GM12878 (cell line): ENCODE data around the gene PSPC1.

ENCODE experiments used
- CBFB ChIP-seq: IDR thresholded peaks from 2 replicates; pipeline ENCODE4 v1.6.1; 2016; ENCODE audit warnings: antibody characterized with exemption, low read depth
- EP300 ChIP-seq, 2 experiments: fragments of 150-350 bp in 1 of 2; IDR thresholded peaks; 2 replicates each; pipeline ENCODE4 v1.6.1; 2011 to 2012; ENCODE audit warnings: low read depth in 2 of 2, low read length in 2 of 2, borderline replicate concordance in 1 of 2, improper control_type of control experiment in 1 of 2, inconsistent platforms in 1 of 2; ENCODE audit not compliant: control insufficient read depth in 1 of 2
- NR2C2 ChIP-seq: IDR thresholded peaks from 2 replicates; pipeline ENCODE4 v1.6.1; 2011; ENCODE audit warnings: borderline replicate concordance, low read depth; ENCODE audit not compliant: control insufficient read depth, insufficient read length
- POLR2AphosphoS2 ChIP-seq: IDR thresholded peaks from 2 replicates; pipeline ENCODE4 v1.6.1; 2011; ENCODE audit warnings: low read depth, mild to moderate bottlenecking, low read length, improper control_type of control experiment, moderate library complexity
- TF ChIP-seq, protein P1 (sequence below): IDR thresholded peaks from 2 replicates; pipeline ENCODE4 v1.6.1; 2011; ENCODE audit warnings: mild to moderate bottlenecking, low read depth, low read length, moderate library complexity; ENCODE audit not compliant: insufficient replicate concordance
- TF ChIP-seq, protein P2 (sequence below), 3 experiments: IDR thresholded peaks in 2 of 3; conservative IDR thresholded peaks in 1 of 3; 2 replicates each; pipeline ENCODE4 v1.5.1; 2011; ENCODE audit warnings: low read depth in 3 of 3, low read length in 3 of 3, mild to moderate bottlenecking in 3 of 3, control low read depth in 2 of 3, moderate library complexity in 2 of 3, inconsistent platforms in 1 of 3, mixed read lengths in 1 of 3; ENCODE audit not compliant: control insufficient read depth in 2 of 3, insufficient read depth in 1 of 3; ENCODE audit errors: extremely low read depth in 1 of 3
- TF ChIP-seq, protein P3 (sequence below): fragments of 450-650 bp; IDR thresholded peaks from 2 replicates; pipeline ENCODE4 v1.6.1; 2016; ENCODE audit warnings: mild to moderate bottlenecking, moderate library complexity, borderline replicate concordance
- TF ChIP-seq, protein P4 (sequence below): fragments of 450-650 bp; IDR thresholded peaks from 2 replicates; pipeline ENCODE4 v1.6.1; 2017; ENCODE audit warnings: mild to moderate bottlenecking, moderate library complexity
- TF ChIP-seq, protein P5 (sequence below): IDR thresholded peaks from 2 replicates; pipeline ENCODE4 v1.6.1; 2011; ENCODE audit warnings: low read depth, low read length, improper control_type of control experiment, borderline replicate concordance

DNA sequence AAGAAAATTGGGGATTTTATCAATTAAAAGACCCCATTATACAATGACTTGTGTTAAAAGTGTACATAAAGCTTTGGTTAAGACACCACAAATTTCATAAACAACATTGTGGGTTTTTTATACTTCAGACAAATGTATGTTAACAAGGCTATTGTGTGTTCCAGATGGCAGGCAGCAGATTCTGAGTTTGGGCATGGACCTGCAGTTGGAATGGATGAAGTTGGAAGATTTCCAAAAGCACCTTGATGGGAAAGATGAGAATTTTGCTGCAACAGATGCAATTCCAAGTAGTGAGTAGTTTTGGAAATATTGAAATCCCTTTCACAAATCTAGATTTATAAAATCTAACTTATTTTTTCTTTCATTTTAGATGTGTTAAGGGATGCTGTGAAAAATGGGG, 123.9 kb downstream of the PSPC1 start:
- TF ChIP-seq POLR2AphosphoS2: no peak
- no peak for TF ChIP-seq NR2C2
- TF ChIP-seq, protein P1, sequence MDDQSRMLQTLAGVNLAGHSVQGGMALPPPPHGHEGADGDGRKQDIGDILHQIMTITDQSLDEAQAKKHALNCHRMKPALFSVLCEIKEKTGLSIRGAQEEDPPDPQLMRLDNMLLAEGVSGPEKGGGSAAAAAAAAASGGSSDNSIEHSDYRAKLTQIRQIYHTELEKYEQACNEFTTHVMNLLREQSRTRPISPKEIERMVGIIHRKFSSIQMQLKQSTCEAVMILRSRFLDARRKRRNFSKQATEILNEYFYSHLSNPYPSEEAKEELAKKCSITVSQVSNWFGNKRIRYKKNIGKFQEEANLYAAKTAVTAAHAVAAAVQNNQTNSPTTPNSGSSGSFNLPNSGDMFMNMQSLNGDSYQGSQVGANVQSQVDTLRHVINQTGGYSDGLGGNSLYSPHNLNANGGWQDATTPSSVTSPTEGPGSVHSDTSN: no peak
- TF ChIP-seq CBFB: no peak
- TF ChIP-seq, protein P2, sequence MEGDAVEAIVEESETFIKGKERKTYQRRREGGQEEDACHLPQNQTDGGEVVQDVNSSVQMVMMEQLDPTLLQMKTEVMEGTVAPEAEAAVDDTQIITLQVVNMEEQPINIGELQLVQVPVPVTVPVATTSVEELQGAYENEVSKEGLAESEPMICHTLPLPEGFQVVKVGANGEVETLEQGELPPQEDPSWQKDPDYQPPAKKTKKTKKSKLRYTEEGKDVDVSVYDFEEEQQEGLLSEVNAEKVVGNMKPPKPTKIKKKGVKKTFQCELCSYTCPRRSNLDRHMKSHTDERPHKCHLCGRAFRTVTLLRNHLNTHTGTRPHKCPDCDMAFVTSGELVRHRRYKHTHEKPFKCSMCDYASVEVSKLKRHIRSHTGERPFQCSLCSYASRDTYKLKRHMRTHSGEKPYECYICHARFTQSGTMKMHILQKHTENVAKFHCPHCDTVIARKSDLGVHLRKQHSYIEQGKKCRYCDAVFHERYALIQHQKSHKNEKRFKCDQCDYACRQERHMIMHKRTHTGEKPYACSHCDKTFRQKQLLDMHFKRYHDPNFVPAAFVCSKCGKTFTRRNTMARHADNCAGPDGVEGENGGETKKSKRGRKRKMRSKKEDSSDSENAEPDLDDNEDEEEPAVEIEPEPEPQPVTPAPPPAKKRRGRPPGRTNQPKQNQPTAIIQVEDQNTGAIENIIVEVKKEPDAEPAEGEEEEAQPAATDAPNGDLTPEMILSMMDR (IDR thresholded peaks at IDR 0.05 in 2 of 3, conservative IDR thresholded peaks at IDR 0.05 in 1 of 3; ENCODE audit: control insufficient read depth in 2 of 3, extremely low read depth in 1 of 3, insufficient read depth in 1 of 3, low read depth in 3 of 3, low read length in 3 of 3): no peak
- no peak for TF ChIP-seq EP300 (IDR thresholded peaks at IDR 0.05; ENCODE audit: borderline replicate concordance in 1 of 2, control insufficient read depth in 1 of 2, low read depth in 2 of 2, low read length in 2 of 2)
- TF ChIP-seq, protein P3, sequence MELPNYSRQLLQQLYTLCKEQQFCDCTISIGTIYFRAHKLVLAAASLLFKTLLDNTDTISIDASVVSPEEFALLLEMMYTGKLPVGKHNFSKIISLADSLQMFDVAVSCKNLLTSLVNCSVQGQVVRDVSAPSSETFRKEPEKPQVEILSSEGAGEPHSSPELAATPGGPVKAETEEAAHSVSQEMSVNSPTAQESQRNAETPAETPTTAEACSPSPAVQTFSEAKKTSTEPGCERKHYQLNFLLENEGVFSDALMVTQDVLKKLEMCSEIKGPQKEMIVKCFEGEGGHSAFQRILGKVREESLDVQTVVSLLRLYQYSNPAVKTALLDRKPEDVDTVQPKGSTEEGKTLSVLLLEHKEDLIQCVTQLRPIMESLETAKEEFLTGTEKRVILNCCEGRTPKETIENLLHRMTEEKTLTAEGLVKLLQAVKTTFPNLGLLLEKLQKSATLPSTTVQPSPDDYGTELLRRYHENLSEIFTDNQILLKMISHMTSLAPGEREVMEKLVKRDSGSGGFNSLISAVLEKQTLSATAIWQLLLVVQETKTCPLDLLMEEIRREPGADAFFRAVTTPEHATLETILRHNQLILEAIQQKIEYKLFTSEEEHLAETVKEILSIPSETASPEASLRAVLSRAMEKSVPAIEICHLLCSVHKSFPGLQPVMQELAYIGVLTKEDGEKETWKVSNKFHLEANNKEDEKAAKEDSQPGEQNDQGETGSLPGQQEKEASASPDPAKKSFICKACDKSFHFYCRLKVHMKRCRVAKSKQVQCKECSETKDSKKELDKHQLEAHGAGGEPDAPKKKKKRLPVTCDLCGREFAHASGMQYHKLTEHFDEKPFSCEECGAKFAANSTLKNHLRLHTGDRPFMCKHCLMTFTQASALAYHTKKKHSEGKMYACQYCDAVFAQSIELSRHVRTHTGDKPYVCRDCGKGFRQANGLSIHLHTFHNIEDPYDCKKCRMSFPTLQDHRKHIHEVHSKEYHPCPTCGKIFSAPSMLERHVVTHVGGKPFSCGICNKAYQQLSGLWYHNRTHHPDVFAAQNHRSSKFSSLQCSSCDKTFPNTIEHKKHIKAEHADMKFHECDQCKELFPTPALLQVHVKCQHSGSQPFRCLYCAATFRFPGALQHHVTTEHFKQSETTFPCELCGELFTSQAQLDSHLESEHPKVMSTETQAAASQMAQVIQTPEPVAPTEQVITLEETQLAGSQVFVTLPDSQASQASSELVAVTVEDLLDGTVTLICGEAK: no peak
- TF ChIP-seq, protein P4, sequence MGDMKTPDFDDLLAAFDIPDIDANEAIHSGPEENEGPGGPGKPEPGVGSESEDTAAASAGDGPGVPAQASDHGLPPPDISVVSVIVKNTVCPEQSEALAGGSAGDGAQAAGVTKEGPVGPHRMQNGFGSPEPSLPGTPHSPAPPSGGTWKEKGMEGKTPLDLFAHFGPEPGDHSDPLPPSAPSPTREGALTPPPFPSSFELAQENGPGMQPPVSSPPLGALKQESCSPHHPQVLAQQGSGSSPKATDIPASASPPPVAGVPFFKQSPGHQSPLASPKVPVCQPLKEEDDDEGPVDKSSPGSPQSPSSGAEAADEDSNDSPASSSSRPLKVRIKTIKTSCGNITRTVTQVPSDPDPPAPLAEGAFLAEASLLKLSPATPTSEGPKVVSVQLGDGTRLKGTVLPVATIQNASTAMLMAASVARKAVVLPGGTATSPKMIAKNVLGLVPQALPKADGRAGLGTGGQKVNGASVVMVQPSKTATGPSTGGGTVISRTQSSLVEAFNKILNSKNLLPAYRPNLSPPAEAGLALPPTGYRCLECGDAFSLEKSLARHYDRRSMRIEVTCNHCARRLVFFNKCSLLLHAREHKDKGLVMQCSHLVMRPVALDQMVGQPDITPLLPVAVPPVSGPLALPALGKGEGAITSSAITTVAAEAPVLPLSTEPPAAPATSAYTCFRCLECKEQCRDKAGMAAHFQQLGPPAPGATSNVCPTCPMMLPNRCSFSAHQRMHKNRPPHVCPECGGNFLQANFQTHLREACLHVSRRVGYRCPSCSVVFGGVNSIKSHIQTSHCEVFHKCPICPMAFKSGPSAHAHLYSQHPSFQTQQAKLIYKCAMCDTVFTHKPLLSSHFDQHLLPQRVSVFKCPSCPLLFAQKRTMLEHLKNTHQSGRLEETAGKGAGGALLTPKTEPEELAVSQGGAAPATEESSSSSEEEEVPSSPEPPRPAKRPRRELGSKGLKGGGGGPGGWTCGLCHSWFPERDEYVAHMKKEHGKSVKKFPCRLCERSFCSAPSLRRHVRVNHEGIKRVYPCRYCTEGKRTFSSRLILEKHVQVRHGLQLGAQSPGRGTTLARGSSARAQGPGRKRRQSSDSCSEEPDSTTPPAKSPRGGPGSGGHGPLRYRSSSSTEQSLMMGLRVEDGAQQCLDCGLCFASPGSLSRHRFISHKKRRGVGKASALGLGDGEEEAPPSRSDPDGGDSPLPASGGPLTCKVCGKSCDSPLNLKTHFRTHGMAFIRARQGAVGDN: no peak
- TF ChIP-seq, protein P5, sequence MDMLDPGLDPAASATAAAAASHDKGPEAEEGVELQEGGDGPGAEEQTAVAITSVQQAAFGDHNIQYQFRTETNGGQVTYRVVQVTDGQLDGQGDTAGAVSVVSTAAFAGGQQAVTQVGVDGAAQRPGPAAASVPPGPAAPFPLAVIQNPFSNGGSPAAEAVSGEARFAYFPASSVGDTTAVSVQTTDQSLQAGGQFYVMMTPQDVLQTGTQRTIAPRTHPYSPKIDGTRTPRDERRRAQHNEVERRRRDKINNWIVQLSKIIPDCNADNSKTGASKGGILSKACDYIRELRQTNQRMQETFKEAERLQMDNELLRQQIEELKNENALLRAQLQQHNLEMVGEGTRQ: no peak
